Ishikawa (cell line): ENCODE data around the gene TIMM8B.

Experiments used
- CEBPB ChIP-seq: IDR thresholded peaks from 2 replicates; pipeline ENCODE4 v1.6.1; 2012
- CREB1 ChIP-seq: IDR thresholded peaks from 2 replicates; pipeline ENCODE4 v1.6.1; 2012; ENCODE audit warnings: low read depth
- EGR1 ChIP-seq: IDR thresholded peaks from 2 replicates; pipeline ENCODE4 v1.6.1; 2012
- EP300 ChIP-seq: IDR thresholded peaks from 2 replicates; pipeline ENCODE4 v1.6.1; 2012; ENCODE audit warnings: borderline replicate concordance
- FOXM1 ChIP-seq: IDR thresholded peaks from 2 replicates; pipeline ENCODE4 v1.6.1; 2012; ENCODE audit warnings: low read depth, borderline replicate concordance
- MAX ChIP-seq: IDR thresholded peaks from 2 replicates; pipeline ENCODE4 v1.6.1; 2012
- NFIC ChIP-seq: IDR thresholded peaks from 2 replicates; pipeline ENCODE4 v1.6.1; 2012
- RAD21 ChIP-seq: IDR thresholded peaks from 2 replicates; pipeline ENCODE4 v1.6.1; 2012; ENCODE audit warnings: low read depth
- REST ChIP-seq: IDR thresholded peaks from 2 replicates; pipeline ENCODE4 v1.6.1; 2012; ENCODE audit warnings: low read depth, mild to moderate bottlenecking
- TAF1 ChIP-seq: IDR thresholded peaks from 2 replicates; pipeline ENCODE4 v1.6.1; 2012; ENCODE audit warnings: low read depth, mild to moderate bottlenecking
- TCF12 ChIP-seq: IDR thresholded peaks from 2 replicates; pipeline ENCODE4 v1.6.1; 2012; ENCODE audit warnings: low read depth
- TEAD4 ChIP-seq: IDR thresholded peaks from 2 replicates; pipeline ENCODE4 v1.6.1; 2012
- USF1 ChIP-seq: IDR thresholded peaks from 2 replicates; pipeline ENCODE4 v1.6.1; 2012
- YY1 ChIP-seq: IDR thresholded peaks from 2 replicates; pipeline ENCODE4 v1.6.1; 2012; ENCODE audit warnings: low read depth
- ZBTB7A ChIP-seq: IDR thresholded peaks from 2 replicates; pipeline ENCODE4 v1.6.1; 2012; ENCODE audit warnings: low read depth

The TIMM8B gene

GRCh38 chr11:112114460-112114859, 27.9 kb upstream of the TIMM8B start:
- TF ChIP-seq TEAD4 (no peak), EP300 (no peak), YY1 (no peak), FOXM1 (no peak), TAF1 (no peak), NFIC (no peak), RAD21 (no peak), REST (no peak), CREB1 (no peak), ZBTB7A (no peak)

GRCh38 chr11:112113539-112114457, 27.2 kb upstream of the TIMM8B start:
- no peak for TF ChIP-seq FOXM1
- peak; percentile 71 for TF ChIP-seq RAD21
- no peak for TF ChIP-seq TAF1

GRCh38 chr11:112106070-112106469, 19.5 kb upstream of the TIMM8B start:
- no peak for TF ChIP-seq YY1
- no peak for TF ChIP-seq FOXM1
- TF ChIP-seq ZBTB7A: no peak
- no peak for TF ChIP-seq EGR1
- no peak for TF ChIP-seq CREB1

- TF ChIP-seq CEBPB (no peak), ZBTB7A (no peak), CREB1 (no peak), RAD21 (no peak), NFIC (no peak), TAF1 (no peak), REST (no peak), EP300 (no peak), EGR1 (no peak), YY1 (no peak), USF1 (no peak), MAX (no peak), FOXM1 (no peak), TEAD4 (no peak), TCF12 (no peak)
These were observed 16.9 kb upstream of the TIMM8B start for GRCh38 chr11:112103446-112103845.

GRCh38 chr11:112100462-112100861, 13.9 kb upstream of the TIMM8B start:
- TF ChIP-seq NFIC: no peak
- no peak for TF ChIP-seq TEAD4
- no peak for TF ChIP-seq EP300
- no peak for TF ChIP-seq FOXM1
- no peak for TF ChIP-seq REST
